H1 (cell line): ENCODE results near the gene NDUFA1. TPM values are rescaled to one million over a fixed set of nuclear protein-coding genes. Genes with fewer than 3 reads are reported as not detected.

Experiments used
- CTCF ChIA-PET: fragments of 300-600 bp; sonication (Branson Sonifier 250); formaldehyde crosslinking; loops from one replicate; lab custom pipeline; 2021; ENCODE audit not compliant: partially characterized antibody; lab: Charles Lee
- POLR2A ChIA-PET: fragments of 300-600 bp; sonication (Branson Sonifier 250); formaldehyde crosslinking; loops from one replicate; lab custom pipeline; 2021; ENCODE audit warnings: inconsistent platforms; ENCODE audit not compliant: partially characterized antibody; lab: Charles Lee
- DNase-seq, 2 experiments: peaks; one replicate each; pipeline versions ENCODE4 v3.0.0 to v3.0.0-alpha.2; 2010 to 2022; ENCODE audit warnings: low spot score in 2 of 2, low read depth in 1 of 2, mixed read lengths in 1 of 2
- FAIRE-seq: peaks from 2 replicates; lab custom pipeline; 2011; peaks lifted over from hg19 to GRCh38; lab: Jason Lieb, UNC
- H2AFZ ChIP-seq: 2 replicates; pipeline ENCODE4 v1.8.1; 2012; ENCODE audit warnings: low read length, inconsistent platforms
- H2AK5ac ChIP-seq: 2 replicates; pipeline ENCODE4 v1.6.1; 2013; ENCODE audit warnings: low read depth, low read length
- H2BK120ac ChIP-seq: replicated peaks from 2 replicates; pipeline ENCODE3; 2013; ENCODE audit warnings: low read depth, low read length, inconsistent platforms
- H2BK12ac ChIP-seq: 2 replicates; pipeline ENCODE4 v1.6.1; 2013; ENCODE audit warnings: low read depth, low read length
- H2BK15ac ChIP-seq: 2 replicates; pipeline ENCODE4 v1.6.1; 2013; ENCODE audit warnings: low read length
- H2BK20ac ChIP-seq: 2 replicates; pipeline ENCODE4 v1.6.1; 2013; ENCODE audit warnings: low read length
- H2BK5ac ChIP-seq: 2 replicates; pipeline ENCODE4 v1.6.1; 2013; ENCODE audit warnings: low read depth, low read length
- H3K14ac ChIP-seq: 2 replicates; pipeline ENCODE4 v1.6.1; 2013; ENCODE audit warnings: inconsistent platforms; ENCODE audit not compliant: insufficient read length
- H3K18ac ChIP-seq: 2 replicates; pipeline ENCODE4 v1.6.1; 2013; ENCODE audit warnings: low read length; ENCODE audit errors: extremely low read depth
- H3K23ac ChIP-seq: 2 replicates; pipeline ENCODE4 v1.6.1; 2013; ENCODE audit warnings: inconsistent platforms; ENCODE audit not compliant: insufficient read length
- H3K23me2 ChIP-seq: 2 replicates; pipeline ENCODE4 v1.6.1; 2013; ENCODE audit warnings: low read depth, low read length
- H3K27ac ChIP-seq: 2 replicates; pipeline ENCODE4 v1.6.1; 2011; ENCODE audit warnings: low read depth, low read length, inconsistent platforms
- H3K27me3 ChIP-seq, 4 experiments: replicated peaks in 1 of 4; 1 replicate in 1 of 4; 2 replicates in 3 of 4; pipeline versions ENCODE4 v1.6.1 to v1.8.1; 2011 to 2013; ENCODE audit warnings: low read length in 3 of 4, mild to moderate bottlenecking in 3 of 4, inconsistent platforms in 2 of 4, mixed read lengths in 2 of 4, moderate library complexity in 1 of 4; ENCODE audit not compliant: control insufficient read depth in 3 of 4, insufficient read depth in 3 of 4; ENCODE audit errors: extremely low read depth in 1 of 4
- H3K36me3 ChIP-seq, 4 experiments: 2 replicates each; pipeline versions ENCODE4 v1.6.1 to v1.8.1; 2011 to 2013; ENCODE audit warnings: mild to moderate bottlenecking in 4 of 4, low read length in 3 of 4, moderate library complexity in 2 of 4, control low read depth in 1 of 4, inconsistent platforms in 1 of 4; ENCODE audit not compliant: insufficient read depth in 4 of 4, control insufficient read depth in 2 of 4
- H3K4ac ChIP-seq: replicated peaks from 2 replicates; pipeline ENCODE3; 2013; ENCODE audit warnings: low read length, low read depth, mixed read lengths, inconsistent platforms; ENCODE audit not compliant: insufficient read length
- H3K4me1 ChIP-seq, 4 experiments: replicated peaks in 1 of 4; 1 replicate in 1 of 4; 2 replicates in 3 of 4; pipeline versions ENCODE4 v1.6.1 to v1.8.1; 2011 to 2013; ENCODE audit warnings: low read length in 3 of 4, inconsistent platforms in 2 of 4, mixed read lengths in 1 of 4; ENCODE audit not compliant: insufficient read depth in 4 of 4, control insufficient read depth in 3 of 4
- H3K4me2 ChIP-seq, 2 experiments: 2 replicates each; pipeline versions ENCODE4 v1.6.1 to v1.8.1; 2011 to 2013; ENCODE audit warnings: low read depth in 2 of 2, low read length in 2 of 2, control low read depth in 1 of 2, inconsistent platforms in 1 of 2, mild to moderate bottlenecking in 1 of 2; ENCODE audit not compliant: insufficient read depth in 1 of 2
- H3K4me3 ChIP-seq, 4 experiments: fragments of 200-600, 300-600 bp in 1 of 4; sonication (generic), shearing (Covaris generic), sonication (Bioruptor Twin) in 1 of 4; 2 replicates each; pipeline versions ENCODE4 v1.5.1 to v1.8.1; 2011 to 2016; ENCODE audit warnings: low read length in 4 of 4, low read depth in 3 of 4, control low read depth in 2 of 4, inconsistent platforms in 2 of 4, mild to moderate bottlenecking in 2 of 4, mixed read lengths in 1 of 4, moderate library complexity in 1 of 4; ENCODE audit not compliant: insufficient read depth in 2 of 4; ENCODE audit errors: extremely low read depth in 1 of 4
- H3K56ac ChIP-seq: replicated peaks from 2 replicates; pipeline ENCODE3; 2013; ENCODE audit warnings: low read depth, mild to moderate bottlenecking, mixed read lengths, low read length, inconsistent platforms; ENCODE audit not compliant: insufficient read length
- H3K79me1 ChIP-seq: 2 replicates; pipeline ENCODE4 v1.6.1; 2013; ENCODE audit warnings: low read depth, low read length, control low read depth
- H3K79me2 ChIP-seq, 2 experiments: 2 replicates each; pipeline versions ENCODE4 v1.6.1 to v1.8.1; 2012 to 2013; ENCODE audit warnings: low read length in 2 of 2, mild to moderate bottlenecking in 2 of 2, inconsistent platforms in 1 of 2; ENCODE audit not compliant: insufficient read depth in 2 of 2, control insufficient read depth in 1 of 2
- H3K9ac ChIP-seq, 4 experiments: replicated peaks in 1 of 4; 1 replicate in 1 of 4; 2 replicates in 3 of 4; pipeline versions ENCODE4 v1.6.1 to v1.8.1; 2011 to 2013; ENCODE audit warnings: low read depth in 3 of 4, low read length in 3 of 4, control low read depth in 2 of 4, mild to moderate bottlenecking in 2 of 4, moderate library complexity in 2 of 4, inconsistent platforms in 1 of 4; ENCODE audit errors: extremely low read depth in 1 of 4
- H3K9me3 ChIP-seq, 2 experiments: 2 replicates each; pipeline versions ENCODE4 v1.6.1 to v1.8.1; 2012 to 2013; ENCODE audit warnings: mild to moderate bottlenecking in 2 of 2, moderate library complexity in 2 of 2, control low read depth in 1 of 2, inconsistent platforms in 1 of 2, low read depth in 1 of 2, low read length in 1 of 2, mixed read lengths in 1 of 2; ENCODE audit not compliant: insufficient read depth in 2 of 2
- H4K20me1 ChIP-seq, 2 experiments: replicated peaks in 1 of 2; 2 replicates each; pipeline versions ENCODE3 to v1.8.1; 2011 to 2013; ENCODE audit warnings: inconsistent platforms in 2 of 2, low read length in 2 of 2, mild to moderate bottlenecking in 1 of 2; ENCODE audit not compliant: insufficient read depth in 2 of 2, control insufficient read depth in 1 of 2
- H4K5ac ChIP-seq: 2 replicates; pipeline ENCODE4 v1.6.1; 2013; ENCODE audit warnings: low read length, low read depth, mixed read lengths, inconsistent platforms; ENCODE audit not compliant: insufficient read length
- H4K8ac ChIP-seq: 2 replicates; pipeline ENCODE4 v1.8.0; 2013; ENCODE audit warnings: mild to moderate bottlenecking, moderate library complexity, low read length, inconsistent platforms; ENCODE audit not compliant: insufficient read depth; ENCODE audit errors: extremely low read depth
- H4K91ac ChIP-seq: replicated peaks from 2 replicates; pipeline ENCODE3; 2013; ENCODE audit warnings: low read length, mixed read lengths, inconsistent platforms; ENCODE audit not compliant: insufficient read length
- GABPA ChIP-seq: IDR thresholded peaks from 2 replicates; pipeline ENCODE4 v1.6.1; 2011; ENCODE audit warnings: mild to moderate bottlenecking, low read length, moderate library complexity, borderline replicate concordance; ENCODE audit not compliant: insufficient read depth
- SIRT6 ChIP-seq: IDR thresholded peaks from one replicate; pipeline ENCODE4 v1.7.1; 2012; ENCODE audit warnings: low read length, inconsistent platforms
- WGBS, 2 experiments: shearing (Covaris generic) in 1 of 2; methylation state at CpG; one replicate each; pipeline versions ENCODE4 v1.1.6 to v1.1.7; 2013 to 2015; ENCODE audit warnings: low lambda C conversion rate in 2 of 2, mixed read lengths in 2 of 2, inconsistent platforms in 1 of 2, low coverage in 1 of 2, missing lambda C conversion rate in 1 of 2; ENCODE audit not compliant: insufficient replicate concordance in 2 of 2, insufficient coverage in 1 of 2, insufficient read length in 1 of 2; ENCODE audit errors: extremely low coverage in 1 of 2, missing lambda C conversion rate in 1 of 2; 5-methylcytosine and 5-hydroxymethylcytosine counted together
- polyA plus RNA-seq, 7 experiments: library from polyadenylated mRNA; depleted of rRNA in 3 of 7; stranded (reverse) in 5 of 7; unstranded in 2 of 7; fragments of >200 nt in 5 of 7; fragments of 200-250 nt in 2 of 7; gene quantifications; 1 replicate in 5 of 7; 2 replicates in 1 of 7; 4 replicates in 1 of 7; pipeline versions ENCODE4 v1.2.1 to v1.2.3, GENCODE V29; 2011 to 2013; ENCODE audit warnings: missing spikeins in 2 of 7, mixed read lengths in 2 of 7
- total RNA-seq: library from RNA; stranded (reverse); fragmentation: NEBNext Ultra II Directional; extraction: Animal tissue kit (Norgen Biotek cat#: 25700); gene quantifications from 2 replicates; pipeline ENCODE4 v1.2.1, GENCODE V29; 2021

NDUFA1 gene
- total and polyA plus RNA-seq, 2 of the 8 experiments (the other 6 are each of a cell fraction or from before 2014, with no cell fraction given): 65.6 to 69.7 TPM

DNA sequence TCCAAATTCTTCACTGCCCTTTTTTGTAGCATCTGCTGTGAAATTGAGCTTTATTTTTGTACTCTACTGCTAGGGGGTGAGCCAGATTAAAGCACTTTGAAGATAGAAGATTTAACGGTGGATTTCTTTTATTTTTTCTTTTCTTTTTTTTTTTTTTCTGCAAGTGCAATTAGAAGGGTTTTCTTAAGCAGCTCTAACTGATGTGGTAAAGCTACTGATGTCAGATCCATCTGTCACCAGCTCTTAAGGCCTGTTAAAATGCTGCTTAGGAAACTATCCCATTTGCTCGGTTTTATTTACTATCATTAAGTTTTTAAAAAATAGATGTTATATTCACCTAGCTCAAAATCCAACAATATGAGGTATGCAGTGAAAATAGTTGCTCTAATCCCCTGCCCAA is 7.1 kb downstream of the NDUFA1 start:
- no peaks in the 10 kb centered on the region for H3K79me1 ChIP-seq
- H4K91ac ChIP-seq: no peak overlapping the region
- H4K20me1 ChIP-seq: no peaks in the 10 kb centered on the region
- 100% methylated on average over 2 of the region's 2 CpGs; no CpG with 5 or more reads in 1 of the 2 experiments for WGBS, 2 experiments
- POLR2A ChIA-PET: no interaction called here
- CTCF ChIA-PET: interaction anchor here (0.7 to 1.2 kb wide), 3 partner anchors 9 to 490 kb away, joined by 3 to 4 read pairs (median 3); no protein-coding TSS in a partner anchor
- no peak overlapping the region for H3K27ac ChIP-seq
- no peaks in the 10 kb centered on the region for H3K23me2 ChIP-seq
- H3K4me3 ChIP-seq: no peak overlapping the region
- no peak overlapping the region for H4K5ac ChIP-seq
- no peak overlapping the region for H3K23ac ChIP-seq
- H3K18ac ChIP-seq: no peak overlapping the region
- DNase-seq: no peak
- H3K56ac ChIP-seq: no peak overlapping the region
- no peak overlapping the region for H2BK120ac ChIP-seq
- H3K9me3 ChIP-seq: no peaks in the 10 kb centered on the region
- FAIRE-seq: no peak
- no peak overlapping the region for H2BK12ac ChIP-seq
- H3K9ac ChIP-seq: no peak overlapping the region
- H3K4me1 ChIP-seq: no peaks in the 10 kb centered on the region
- H2BK20ac ChIP-seq: no peak overlapping the region
- H3K4me2 ChIP-seq: no peak overlapping the region
- no peak overlapping the region for H2AFZ ChIP-seq
- H2BK15ac ChIP-seq: no peak overlapping the region
- no peaks in the 10 kb centered on the region for H3K27me3 ChIP-seq
- H3K4ac ChIP-seq: no peak overlapping the region
- no peak overlapping the region for H4K8ac ChIP-seq
- no peaks in the 10 kb centered on the region for H3K79me2 ChIP-seq
- no peak overlapping the region for H2BK5ac ChIP-seq
- H3K14ac ChIP-seq: no peak overlapping the region
- H3K36me3 ChIP-seq: peaks cover 0 to 7% (median 1%) of the 10 kb centered on the region in 4 experiments; a peak in 2 of 8 replicates
- no peak overlapping the region for H2AK5ac ChIP-seq
- no peak for TF ChIP-seq GABPA
- TF ChIP-seq SIRT6: no peak
